ACHN (cell line): ENCODE data around the gene HCK.
"Not testable (repeated sequence)": the region's sequence is repeated elsewhere in the genome, so short reads cannot be mapped to it uniquely, and the experiment has no call there.

Source experiments
- DNase-seq: peaks from one replicate; pipeline ENCODE4 v3.0.0-alpha.2; 2015
- in situ Hi-C: cut with HindIII; loops from 2 replicates; pipeline ENCODE4 v1.10.0; 2017; ENCODE audit warnings: low sequenced_read_pairs, low pct_ligation_motif_present, low pct_unique_long_range_greater_than_20kb

Gene HCK

DNA sequence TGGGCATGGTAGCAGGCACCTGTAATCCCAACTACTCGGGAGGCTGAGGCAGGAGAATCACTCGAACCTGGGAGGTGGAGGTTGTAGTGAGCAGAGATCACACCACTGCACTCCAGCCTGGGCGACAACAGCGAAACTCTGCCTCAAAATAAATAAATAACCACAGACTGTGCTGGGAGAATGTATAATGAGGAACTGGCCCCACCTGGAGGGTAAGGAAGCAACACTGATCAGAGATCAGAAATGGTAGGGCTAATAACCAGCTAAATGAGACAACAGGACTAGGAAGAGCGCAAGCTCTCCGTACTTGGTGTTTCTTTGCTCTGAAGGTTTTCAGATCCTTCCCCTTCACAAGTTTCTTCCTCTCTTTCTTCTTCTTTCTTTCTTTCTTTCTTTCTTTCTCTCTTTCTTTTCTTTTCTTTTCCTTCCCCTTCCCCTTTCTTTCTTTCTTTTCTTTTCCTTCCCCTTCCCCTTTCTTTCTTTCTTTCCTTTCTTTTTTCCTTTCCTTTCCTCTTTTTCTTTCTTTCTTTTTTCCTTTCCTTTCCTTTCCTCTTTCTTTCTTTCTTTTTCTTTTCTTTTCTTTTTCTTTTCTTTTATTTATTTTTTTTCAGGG is 27.3 kb upstream of the HCK start:
- no peak for DNase-seq
- in situ Hi-C loops = no loop called here

DNA sequence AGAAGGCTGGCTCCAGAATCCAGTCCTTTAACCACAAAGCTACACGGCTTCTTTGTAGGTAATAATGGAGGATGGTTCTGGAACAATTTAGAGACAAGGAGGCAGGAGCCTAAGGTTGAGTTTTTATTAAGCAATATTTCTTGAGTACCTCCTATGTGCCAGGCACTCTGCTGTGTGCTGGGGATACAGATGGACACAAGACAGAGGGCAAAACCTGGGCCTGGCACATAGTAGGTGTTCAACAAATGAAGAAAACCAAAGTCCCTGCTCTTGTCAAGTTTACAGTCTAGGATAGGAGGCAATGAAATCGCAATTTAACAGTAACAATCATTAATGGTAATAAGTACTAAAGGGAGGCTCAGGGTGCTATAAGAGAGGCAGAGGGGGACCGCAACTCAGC is 24.4 kb upstream of the HCK start:
- in situ Hi-C loops = no loop called here
- DNase-seq = no peak

DNA sequence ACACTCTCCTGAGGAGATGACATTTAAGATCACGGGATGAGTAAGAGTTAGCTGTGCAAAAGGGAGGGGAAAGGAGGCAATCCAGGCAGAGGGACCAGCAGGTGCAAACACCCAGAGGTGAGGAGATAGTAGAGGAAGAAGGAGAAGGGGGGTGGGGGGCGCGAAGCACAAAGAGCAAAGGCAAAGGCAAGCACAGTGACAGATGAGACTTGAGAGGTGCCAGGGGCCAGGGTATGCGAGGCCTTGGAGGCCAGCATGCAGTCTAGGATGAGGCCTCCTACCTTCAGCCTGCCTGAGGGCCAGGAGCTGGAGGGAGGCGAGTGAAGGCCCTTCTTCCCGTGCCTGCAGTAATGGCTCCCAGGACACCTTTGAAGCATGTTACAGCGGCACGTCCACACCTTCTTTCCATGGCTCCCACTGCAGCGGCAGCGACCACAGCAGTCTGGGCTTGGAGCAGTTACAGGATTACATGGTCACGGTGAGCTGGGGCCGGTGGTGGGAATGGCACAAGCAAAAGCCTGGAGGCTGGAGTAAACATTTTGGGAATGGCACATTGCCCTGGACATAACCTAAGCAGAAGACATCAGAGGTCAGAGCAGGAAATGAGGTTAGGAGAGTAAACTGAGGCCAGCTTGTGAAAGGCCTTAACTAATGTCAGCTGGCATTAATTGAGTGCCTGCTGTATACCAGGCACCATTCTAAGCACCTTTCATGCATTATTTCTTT is 23.2 kb upstream of the HCK start:
- in situ Hi-C loops = no loop called here
- DNase-seq = no peak

DNA sequence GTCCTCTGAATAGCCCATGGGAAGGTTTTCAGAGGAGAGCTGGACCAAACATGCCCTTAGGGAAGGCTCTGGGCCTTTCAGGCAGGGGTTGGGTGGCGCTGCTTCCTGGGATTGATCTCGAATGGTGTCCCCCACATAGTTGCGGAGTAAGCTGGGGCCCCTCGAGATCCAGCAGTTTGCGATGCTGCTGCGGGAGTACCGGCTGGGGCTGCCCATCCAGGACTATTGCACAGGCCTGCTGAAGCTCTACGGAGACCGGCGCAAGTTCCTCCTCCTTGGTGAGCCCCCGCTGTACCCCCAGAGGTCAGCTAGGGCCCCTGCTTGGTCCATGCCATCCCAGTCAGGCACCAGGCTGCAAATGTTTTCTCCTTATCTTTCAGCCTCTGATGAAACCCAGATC is 22.5 kb upstream of the HCK start:
- DNase-seq = no peak
- in situ Hi-C loops = no loop called here

DNA sequence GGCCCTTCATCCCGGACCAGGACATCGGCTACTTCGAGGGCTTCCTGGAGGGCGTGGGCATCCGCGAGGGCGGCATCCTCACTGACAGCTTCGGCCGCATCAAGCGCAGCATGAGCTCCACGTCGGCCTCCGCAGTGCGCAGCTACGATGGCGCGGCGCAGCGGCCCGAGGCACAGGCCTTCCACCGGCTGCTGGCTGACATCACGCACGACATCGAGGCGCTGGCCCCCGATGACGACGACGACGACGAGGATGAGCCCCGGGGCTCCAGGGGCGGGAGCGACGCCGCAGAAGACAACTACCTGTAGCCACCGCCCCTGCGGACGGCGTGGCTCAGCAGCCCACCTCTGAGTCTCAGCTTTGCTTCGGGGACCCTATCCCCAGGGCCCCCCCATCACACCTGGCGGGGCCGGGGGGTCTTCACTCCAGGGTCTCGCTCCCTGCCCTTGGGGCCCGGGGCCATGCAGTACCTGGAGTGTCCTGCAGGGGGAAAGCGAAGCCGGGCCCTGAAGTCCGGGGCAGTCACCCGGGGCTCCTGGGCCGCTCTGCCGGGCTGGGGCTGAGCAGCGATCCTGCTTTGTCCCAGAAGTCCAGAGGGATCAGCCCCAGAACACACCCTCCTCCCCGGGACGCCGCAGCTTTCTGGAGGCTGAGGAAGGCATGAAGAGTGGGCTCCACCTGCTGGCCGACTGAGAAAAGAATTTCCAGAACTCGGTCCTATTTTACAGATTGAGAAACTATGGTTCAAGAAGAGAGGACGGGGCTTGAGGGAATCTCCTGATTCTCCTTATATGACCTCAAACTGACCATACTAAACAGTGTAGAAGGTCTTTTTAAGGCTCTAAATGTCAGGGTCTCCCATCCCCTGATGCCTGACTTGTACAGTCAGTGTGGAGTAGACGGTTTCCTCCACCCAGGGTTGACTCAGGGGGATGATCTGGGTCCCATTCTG is 20.8 kb upstream of the HCK start:
- peak; percentile 88 for DNase-seq
- in situ Hi-C loops = no loop called here

DNA sequence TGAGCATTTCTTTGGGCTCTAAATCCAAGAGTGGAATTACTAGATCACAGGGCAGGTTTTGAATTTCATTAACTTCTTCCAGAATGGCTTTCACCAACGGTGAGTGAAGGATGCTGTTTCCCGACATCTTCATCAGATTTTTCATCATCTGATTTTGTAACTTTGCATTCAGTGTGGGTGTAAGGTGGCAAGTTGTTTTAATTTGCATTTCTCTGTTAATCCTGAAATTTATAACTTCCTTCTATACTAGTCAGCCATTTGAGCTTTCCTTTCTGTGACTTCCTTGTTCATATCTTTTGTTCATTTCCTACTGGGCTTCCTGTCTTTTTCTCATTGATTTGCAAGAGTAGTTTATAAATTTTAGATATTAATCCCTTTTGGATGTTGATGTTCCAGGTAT is 18.7 kb upstream of the HCK start:
- no peak for DNase-seq
- in situ Hi-C loops = no loop called here

DNA sequence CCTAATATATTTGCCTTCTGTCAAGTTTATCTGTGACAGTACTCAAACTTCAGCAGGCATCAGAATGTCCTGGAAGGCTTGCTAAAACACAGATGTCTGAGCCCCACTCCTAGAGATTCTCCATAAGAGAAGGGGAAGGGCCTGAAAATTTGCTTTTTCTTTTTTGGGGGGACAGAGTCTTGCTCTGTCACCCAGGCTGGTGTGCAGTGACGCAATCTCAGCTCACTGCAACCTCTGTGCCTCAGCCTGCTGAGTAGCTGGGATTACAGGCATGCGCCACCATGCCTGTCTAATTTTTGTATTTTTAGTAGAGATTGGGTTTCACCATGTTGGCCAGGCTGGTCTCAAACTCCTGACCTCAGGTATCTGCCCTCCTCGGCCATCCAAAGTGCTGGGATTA is 18.3 kb upstream of the HCK start:
- DNase-seq, in situ Hi-C loops: not testable (repeated sequence)

DNA sequence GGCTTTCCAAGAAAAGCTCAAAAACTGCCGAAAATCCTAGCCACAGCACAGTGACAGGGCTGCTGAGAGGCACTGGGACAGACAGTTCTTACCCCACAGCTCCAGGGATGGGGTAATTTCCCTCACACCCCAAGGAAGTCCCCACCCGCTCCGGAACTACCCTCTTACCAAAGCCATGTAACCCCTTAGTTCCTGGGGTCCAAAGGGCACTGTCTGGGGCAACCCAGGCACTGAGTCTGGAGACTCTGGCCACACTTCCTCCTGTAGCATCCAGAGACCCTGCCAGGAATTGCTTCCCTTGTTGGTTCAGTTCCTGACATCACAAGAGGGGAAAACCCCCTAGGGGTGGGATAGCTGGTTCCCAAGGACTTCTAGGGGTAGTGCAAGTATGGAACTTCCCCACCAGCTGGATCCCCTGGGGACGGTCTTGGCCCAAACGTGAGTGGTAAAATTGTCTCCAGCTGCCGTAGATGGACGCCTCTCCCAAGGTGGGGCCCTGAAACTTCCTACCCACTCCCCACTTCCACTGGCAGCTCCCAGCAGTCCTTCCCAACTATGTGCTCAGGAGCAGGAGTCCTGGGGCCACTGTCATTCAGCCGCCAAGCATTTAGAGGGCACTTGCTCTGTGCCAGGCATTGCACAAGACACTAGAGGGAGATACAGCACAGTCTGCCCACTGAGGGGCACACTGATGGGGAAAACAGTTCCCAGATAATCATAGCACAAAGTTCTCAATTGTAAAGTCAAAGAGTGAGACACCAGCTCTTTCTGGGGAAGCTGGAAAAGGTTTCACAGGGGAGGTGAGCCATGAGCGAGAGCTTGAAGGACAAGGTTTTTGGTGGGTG is 17.2 kb upstream of the HCK start:
- in situ Hi-C loops = no loop called here
- no peak for DNase-seq

DNA sequence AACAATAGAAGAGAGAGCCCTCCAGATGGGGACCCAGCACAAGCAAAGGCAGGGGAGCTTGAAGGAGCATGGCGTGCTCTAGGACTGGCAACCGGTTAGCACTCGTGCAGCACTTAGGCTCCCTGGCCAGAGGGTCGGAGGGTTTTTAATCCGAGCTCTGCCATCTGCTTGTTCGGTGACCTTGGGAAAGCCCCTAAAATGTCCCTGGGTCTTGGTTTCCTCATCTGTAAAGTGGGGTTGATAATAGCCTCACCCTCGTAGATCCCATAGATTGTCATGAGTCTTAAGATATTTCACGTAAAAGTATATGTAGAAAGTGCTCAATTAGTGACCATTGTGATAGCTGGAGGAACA is 16.6 kb upstream of the HCK start:
- DNase-seq = no peak
- in situ Hi-C loops = no loop called here

DNA sequence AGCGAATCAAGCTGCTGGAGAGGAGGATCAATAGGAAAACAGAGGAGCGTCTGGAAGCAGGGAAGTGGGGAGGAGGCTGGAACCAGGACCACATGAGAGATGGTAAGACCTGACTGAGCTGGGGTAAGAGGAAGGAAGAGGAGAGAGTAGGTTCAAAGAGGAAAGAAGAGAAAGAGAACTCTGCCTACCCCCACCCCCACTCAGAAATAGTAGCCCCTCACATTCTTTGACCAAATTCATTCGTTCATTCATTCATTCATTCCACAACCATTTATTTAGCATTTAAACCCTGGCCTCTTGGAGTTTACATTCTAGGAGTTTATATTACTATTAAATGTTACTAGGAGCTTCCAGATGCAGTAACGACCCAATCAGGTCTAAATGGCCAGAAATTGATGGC is 15.8 kb upstream of the HCK start:
- in situ Hi-C loops = no loop called here
- DNase-seq = no peak

DNA sequence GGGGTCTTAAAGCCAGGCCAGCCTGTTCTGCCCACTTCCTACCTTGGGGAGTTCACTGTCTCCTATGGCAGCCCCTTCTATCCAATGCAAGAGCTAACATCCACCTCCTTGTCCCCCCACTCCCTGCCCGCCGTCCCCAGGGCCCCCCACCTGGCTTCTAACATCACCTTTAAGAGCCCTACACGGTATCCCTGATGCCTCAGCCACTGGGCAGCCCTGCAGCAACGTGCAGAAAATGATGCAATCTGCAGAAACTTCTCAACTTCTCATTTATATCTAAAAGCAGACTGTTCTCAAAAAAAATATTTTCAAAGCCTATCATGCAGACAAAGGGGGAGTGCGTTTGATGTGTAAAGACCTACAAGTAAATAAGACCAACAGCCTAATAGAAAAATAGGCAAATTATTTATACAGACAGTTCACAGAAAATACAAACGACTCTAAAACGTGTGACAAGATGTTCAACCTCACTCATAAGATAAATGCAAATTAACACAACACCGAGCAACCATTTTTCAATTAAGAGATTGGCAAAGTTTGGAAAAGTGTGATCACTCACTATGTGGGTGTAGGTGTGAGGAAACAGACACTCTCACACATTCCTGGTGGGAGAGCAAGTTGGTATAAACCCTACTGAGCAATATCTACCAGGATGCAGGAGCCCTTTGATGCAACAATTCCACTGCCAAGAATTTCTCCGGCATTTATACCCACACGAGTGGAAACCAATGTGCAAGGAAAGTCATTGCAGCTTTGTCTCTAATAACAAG is 15.1 kb upstream of the HCK start:
- in situ Hi-C loops = no loop called here
- peak; percentile 17 for DNase-seq

DNA sequence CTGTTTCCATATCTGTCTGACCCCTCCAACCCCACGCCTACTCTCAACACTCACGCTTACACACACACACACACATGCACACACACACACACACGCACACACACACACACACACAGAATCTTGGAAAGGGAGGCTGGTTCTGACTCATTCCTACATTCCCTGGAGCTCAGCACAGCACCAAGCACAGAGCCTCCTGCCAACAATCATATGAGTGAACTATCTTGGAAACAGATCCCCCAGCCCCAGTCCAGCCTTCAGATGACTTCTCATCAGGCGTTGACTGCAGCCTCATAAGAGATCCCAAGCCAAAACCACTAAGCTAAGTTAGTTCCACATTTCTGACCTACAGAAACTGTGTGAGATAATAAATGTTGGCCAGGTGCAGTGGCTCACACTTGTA is 14.1 kb upstream of the HCK start:
- no peak for DNase-seq
- in situ Hi-C loops = no loop called here

DNA sequence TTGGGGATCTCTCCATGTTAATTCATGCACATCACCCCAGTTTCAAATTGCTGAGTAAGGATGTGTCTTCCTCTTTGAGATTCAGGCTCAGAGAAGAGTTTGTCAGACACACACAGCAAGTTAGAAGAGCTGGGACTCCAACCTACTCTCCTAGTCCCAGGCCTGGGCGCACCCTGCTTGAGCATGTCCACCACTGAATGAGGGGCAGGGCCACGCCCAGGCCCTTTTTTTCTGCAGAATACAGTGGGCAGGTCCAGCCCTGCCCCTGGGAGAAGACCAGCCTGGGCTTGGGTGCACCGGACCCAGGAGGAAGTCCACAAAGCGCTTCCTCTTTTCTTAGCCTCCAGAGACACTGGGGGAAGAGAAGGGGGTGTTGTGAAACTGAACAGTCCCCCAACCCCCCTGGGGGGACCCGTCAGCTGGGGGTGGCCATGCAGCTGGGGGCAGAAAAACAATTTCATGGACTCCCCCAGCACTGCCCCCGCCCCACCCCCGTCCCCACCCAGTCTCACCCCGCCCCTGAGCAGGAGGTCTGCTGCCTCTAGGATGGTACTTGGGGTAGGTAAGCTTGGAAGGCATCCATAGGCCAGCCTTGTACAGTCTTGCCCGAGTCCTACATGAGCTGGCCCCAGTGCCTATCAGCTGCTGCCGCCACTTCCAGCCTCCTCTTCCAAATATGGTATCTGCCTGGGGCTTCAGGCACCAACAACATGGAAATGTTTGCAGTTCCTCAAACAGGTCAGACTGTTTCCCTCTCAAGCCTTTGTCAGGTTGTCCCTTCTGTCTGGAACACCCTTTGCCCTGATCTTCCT is 11.7 kb upstream of the HCK start:
- in situ Hi-C loops = no loop called here
- DNase-seq = no peak

DNA sequence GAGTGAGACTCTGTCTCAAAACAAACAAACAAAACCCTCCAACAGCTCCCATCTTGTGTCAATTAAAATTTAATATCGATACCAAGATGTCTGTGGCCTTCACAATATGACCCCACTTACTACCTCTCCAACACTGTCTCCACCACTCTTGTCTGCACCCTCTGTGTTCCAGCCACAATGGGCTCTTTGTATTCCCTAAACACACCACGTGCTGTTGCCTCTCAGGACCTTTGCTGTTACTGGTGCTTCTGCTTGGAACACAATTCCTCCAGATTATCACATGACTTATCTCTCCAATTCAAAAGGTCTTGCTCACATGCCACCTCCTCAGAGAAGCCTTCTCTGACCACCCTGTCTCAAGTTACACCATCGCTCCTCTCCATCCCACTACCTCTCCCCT is 6.0 kb upstream of the HCK start:
- no peak for DNase-seq
- in situ Hi-C loops = no loop called here

DNA sequence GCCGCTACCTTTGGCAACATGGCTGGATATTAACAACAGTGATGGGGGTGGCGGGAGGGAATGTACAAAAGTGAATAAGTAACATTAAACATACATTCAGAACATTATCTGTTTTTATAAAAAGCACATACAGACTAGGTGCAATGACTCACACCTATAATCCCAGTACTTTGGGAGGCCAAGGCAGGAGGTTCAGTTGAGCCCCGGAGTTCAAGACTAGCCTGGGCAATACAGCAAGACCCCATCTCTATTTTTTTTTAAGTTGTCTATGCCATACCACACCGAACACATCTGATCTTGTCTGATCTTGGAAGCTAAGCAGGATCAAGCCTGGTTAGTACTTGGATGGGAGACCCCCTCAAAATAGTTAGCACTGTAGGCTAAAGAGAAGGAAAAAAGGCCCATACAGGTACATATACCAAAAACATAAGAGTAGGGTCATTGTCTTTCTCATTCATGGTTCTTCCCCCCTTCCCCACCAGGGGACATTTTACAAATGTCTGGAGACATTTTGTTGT is 1.7 kb upstream of the HCK start:
- in situ Hi-C loops = no loop called here
- no peak for DNase-seq

DNA sequence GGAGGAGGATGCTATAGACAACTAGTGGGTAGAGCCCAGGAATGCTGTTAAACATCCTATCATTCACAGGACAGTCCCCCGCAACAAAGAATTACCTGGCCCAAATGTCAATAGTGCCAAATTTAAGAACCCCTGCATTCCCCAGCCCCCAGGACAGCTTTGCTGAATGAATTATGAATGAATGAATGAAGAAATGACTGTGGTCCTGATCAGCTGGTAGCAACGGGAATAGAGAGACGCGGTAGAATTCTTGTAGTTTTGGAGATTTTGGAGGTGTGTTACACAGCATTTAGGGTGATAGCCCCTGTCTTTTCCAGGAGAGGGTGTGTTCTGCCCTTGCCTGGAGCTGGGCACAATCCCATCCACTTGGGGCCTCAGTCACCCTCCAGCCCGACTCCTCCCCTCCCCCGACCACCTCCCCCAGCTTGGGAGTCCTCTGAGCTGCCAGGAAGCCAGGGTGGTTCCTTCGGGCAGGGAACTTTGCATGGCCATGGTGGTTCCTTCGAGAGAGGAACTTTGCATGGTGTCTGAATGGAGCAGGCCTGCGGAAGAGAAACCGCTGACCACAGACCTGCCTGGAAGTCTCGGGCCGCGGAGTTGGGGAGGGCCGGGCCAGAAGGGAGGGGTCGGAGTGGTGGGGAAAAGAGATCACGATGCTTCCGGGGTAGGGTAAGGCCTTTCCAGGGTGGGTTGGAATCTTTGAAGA is 1.0 kb upstream of the HCK start:
- DNase-seq = no peak
- in situ Hi-C loops = no loop called here

DNA sequence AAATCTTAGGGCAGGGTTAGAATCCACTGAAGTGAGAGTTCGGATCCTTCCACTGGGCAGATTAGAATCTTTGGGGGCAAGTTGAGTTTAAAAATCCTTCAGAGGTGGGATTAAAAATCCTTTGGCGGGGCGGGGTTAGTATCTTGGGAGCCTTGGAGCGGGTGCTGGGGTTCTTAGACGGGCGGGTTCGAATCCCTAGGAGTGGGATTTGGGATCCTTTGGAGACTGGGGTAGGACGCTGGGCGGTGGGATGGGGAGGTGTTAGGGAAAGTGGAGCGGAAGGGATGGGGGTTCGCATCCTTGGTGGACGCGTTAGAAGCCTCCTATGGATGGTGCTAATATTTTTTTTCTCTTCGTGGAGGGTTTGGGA is 337 bp upstream of the HCK start:
- in situ Hi-C loops = no loop called here
- no peak for DNase-seq
